Right ventricle myocardium inferior (tissue), 1 donor: Measurements from ENCODE around the gene PATE1. TPM values are rescaled to one million over a fixed set of nuclear protein-coding genes. Genes with fewer than 3 reads are reported as not detected.

ENCODE experiments used
- ATAC-seq: fragments of 200-7000 bp; cut with Tn5 transposase; one replicate; pipeline ENCODE4 v1.9.1; 2020; ENCODE audit warnings: mild to moderate bottlenecking, moderate library complexity
- DNase-seq: peaks from one replicate; pipeline ENCODE4 v3.0.0; 2021; ENCODE audit errors: missing footprints
- intact Hi-C: fragments of 100-400 bp; cut with DNase I; formaldehyde crosslinking; loops from one replicate; pipeline ENCODE4 v1.11.0; 2022
- total RNA-seq: library from RNA; stranded (reverse); fragmentation: NEBNext Ultra II Directional; extraction: Animal tissue kit (Norgen Biotek cat#: 25700); gene quantifications from one replicate; pipeline ENCODE4 v1.2.1, GENCODE V29; 2021
- donor health status: DM: no; HTN: yes; CAD: no; lungs with severe emphysema.

The PATE1 gene
- total RNA-seq, 1 donor from 2014 or later, result not detected

DNA sequence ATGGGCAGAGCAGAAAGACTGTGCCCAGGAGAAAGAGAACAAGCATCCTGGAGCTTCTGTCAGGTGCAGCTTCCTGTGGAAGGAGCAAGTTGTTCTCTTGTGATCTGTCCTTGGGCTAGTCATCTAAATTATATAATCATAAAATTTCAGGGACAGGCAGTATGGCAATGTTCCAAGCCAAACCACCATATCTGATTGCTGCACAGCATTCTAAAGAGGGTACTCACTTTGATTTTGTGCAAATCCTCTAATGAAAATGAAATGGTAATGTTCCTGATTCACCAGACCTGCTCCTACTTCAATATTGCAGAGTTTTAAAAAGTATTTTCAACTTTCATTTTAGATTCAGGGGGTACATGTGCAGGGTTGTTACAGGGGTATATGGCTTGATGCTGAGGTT is 32.6 kb downstream of the PATE1 start, which contains the start of gene PATE2:
Gene PATE2, minus strand, starts transcription at position 101 of the 400 bp plus-strand sequence. Its CDS starts 55 bp downstream, at position 46.
- ATAC-seq (no peak), DNase-seq (no peak)
- intact Hi-C loops, result no loop called here

DNA sequence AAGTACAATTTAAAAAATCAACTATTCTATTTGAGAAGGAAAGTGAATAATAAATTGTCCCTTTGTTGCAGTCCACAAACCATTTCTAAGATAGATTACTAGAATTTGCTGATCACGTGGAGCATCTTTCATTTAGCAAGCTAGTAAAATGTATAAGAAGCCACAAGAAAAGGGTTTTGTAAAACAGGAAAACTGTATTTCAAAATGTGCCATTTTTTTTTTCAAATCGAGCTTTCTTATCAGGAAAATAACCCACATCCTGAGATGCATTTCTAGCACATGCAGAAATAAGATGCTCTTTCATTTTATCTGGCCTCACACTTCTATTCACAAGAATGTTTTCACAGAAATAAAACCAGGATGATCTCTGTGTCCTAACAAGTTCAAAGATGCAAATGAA is 38.6 kb downstream of the PATE1 start:
- ATAC-seq (no peak), DNase-seq (no peak)
- intact Hi-C loops, result no loop called here

GRCh38 chr11:125787827-125788226 is 41.7 kb downstream of the PATE1 start, which contains the start of gene PATE3:
Gene PATE3 (plus strand): TSS chr11:125788127. CDS start chr11:125788152, 25 bp downstream.
- intact Hi-C loops, result no loop called here
- ATAC-seq, result no peak
- DNase-seq, result no peak

GRCh38 chr11:125790825-125791224 is 44.7 kb downstream of the PATE1 start:
- DNase-seq, result no peak
- intact Hi-C loops, result no loop called here

GRCh38 chr11:125797641-125798040 is 51.6 kb downstream of the PATE1 start:
- ATAC-seq (no peak), DNase-seq (no peak)
- intact Hi-C loops, result no loop called here

More at GRCh38 chr11:125790825-125791224, 44.7 kb downstream of the PATE1 start:
- no peak for ATAC-seq

Other genes with a start within 250 kb of the PATE1 start
- 58.1 TPM for gene EI24, start 176.8 kb upstream of the PATE1 start, total RNA-seq
- gene STT3A, start 153.4 kb upstream of the PATE1 start, total RNA-seq, result 61.2 TPM
- 2.0 TPM for gene CHEK1, start 121.1 kb upstream of the PATE1 start, total RNA-seq
- not detected for gene ACRV1, start 65.4 kb upstream of the PATE1 start, total RNA-seq
- not detected for gene PATE2, start 32.5 kb downstream of the PATE1 start, total RNA-seq
- gene PATE3, start 41.8 kb downstream of the PATE1 start, total RNA-seq, result not detected
- not detected for gene PATE4, start 87.0 kb downstream of the PATE1 start, total RNA-seq
- 5.0 TPM for gene HYLS1, start 141.4 kb downstream of the PATE1 start, total RNA-seq
- 8.1 TPM for gene PUS3, start 156.9 kb downstream of the PATE1 start, total RNA-seq
- gene DDX25, start 158.2 kb downstream of the PATE1 start, total RNA-seq, result not detected
- gene VSIG10L2, start 199.8 kb downstream of the PATE1 start, total RNA-seq, result 0.30 TPM